ENCODE measurements around the gene KDM5C.

- TF ChIP-seq POLR2AphosphoS5 (IDR thresholded peaks at IDR 0.05) (no peak), CTCF (IDR thresholded peaks at IDR 0.05 in 8 of 11, conservative IDR thresholded peaks at IDR 0.05 in 3 of 11) (no peak), POLR2A (IDR thresholded peaks at IDR 0.05) (no peak)
Measured at GRCh38 chrX:53269536-53270107, 44.6 kb upstream of the KDM5C start.

Measured in spleen (tissue), 7 donors.